IMR-90 (cell line): ENCODE results near the gene RNF123. TPM values are rescaled to one million over a fixed set of nuclear protein-coding genes. Genes with fewer than 3 reads are reported as not detected.

Experiments
- ATAC-seq: fragments of 200-7000 bp; cut with Tn5 transposase; 2 replicates; pipeline ENCODE4 v1.9.1; 2020; ENCODE audit warnings: low read depth, mild to moderate bottlenecking, moderate library complexity
- BruUV-seq: library from RNA; stranded (reverse); fragments of 400-500 nt; replicated peaks from 2 replicates; lab custom pipeline; 2021; lab: Mats Ljungman, UMichigan
- CTCF ChIA-PET: fragments of 300-600 bp; formaldehyde crosslinking; extraction: SDS; loops from one replicate; lab custom pipeline; 2021; ENCODE audit warnings: antibody characterized with exemption; lab: Yijun Ruan, JAX
- POLR2A ChIA-PET: fragments of 300-600 bp; sonication (Branson Sonifier 250); formaldehyde crosslinking; loops from one replicate; lab custom pipeline; 2022; ENCODE audit warnings: antibody characterized with exemption; ENCODE audit not compliant: unreplicated experiment; lab: Charles Lee
- DNase-seq: peaks from one replicate; pipeline ENCODE4 v3.0.0; 2013
- H2AFZ ChIP-seq: replicated peaks from 2 replicates; pipeline ENCODE3; 2013; ENCODE audit warnings: low read length, mild to moderate bottlenecking; ENCODE audit not compliant: poor library complexity
- H2AK5ac ChIP-seq: 2 replicates; pipeline ENCODE4 v1.6.1; 2013; ENCODE audit warnings: low read depth, low read length, inconsistent platforms
- H2AK9ac ChIP-seq: replicated peaks from 2 replicates; pipeline ENCODE3; 2013; ENCODE audit warnings: mild to moderate bottlenecking, low read depth, low read length, moderate library complexity; ENCODE audit not compliant: poor library complexity
- H2BK120ac ChIP-seq: 2 replicates; pipeline ENCODE4 v1.6.1; 2013; ENCODE audit warnings: low read depth, low read length, inconsistent platforms
- H2BK15ac ChIP-seq: 3 replicates; pipeline ENCODE4 v1.6.1; 2013; ENCODE audit warnings: low read depth, low read length, inconsistent platforms
- H2BK20ac ChIP-seq: 2 replicates; pipeline ENCODE4 v1.6.1; 2013; ENCODE audit warnings: low read depth, mild to moderate bottlenecking, inconsistent platforms, low read length, moderate library complexity
- H2BK5ac ChIP-seq: 2 replicates; pipeline ENCODE4 v1.6.1; 2013; ENCODE audit warnings: mild to moderate bottlenecking, low read depth, low read length, inconsistent platforms; ENCODE audit not compliant: poor library complexity, severe bottlenecking
- H3K14ac ChIP-seq: replicated peaks from 2 replicates; pipeline ENCODE4 v1.6.1; 2013; ENCODE audit warnings: low read depth, low read length, inconsistent platforms
- H3K18ac ChIP-seq: 2 replicates; pipeline ENCODE4 v1.6.1; 2013; ENCODE audit warnings: low read depth, low read length, control low read depth
- H3K23ac ChIP-seq: 2 replicates; pipeline ENCODE4 v1.6.1; 2013; ENCODE audit warnings: low read depth, low read length, inconsistent platforms
- H3K27ac ChIP-seq: 2 replicates; pipeline ENCODE4 v1.5.1; 2013; ENCODE audit warnings: mild to moderate bottlenecking, control low read depth, low read length; ENCODE audit not compliant: insufficient read depth
- H3K27me3 ChIP-seq: 2 replicates; pipeline ENCODE4 v1.6.1; 2013; ENCODE audit warnings: low read length; ENCODE audit not compliant: control insufficient read depth, insufficient read depth
- H3K36me3 ChIP-seq: 2 replicates; pipeline ENCODE4 v1.6.1; 2013; ENCODE audit warnings: low read length, mixed read lengths; ENCODE audit not compliant: control insufficient read depth, insufficient read depth
- H3K4ac ChIP-seq: 2 replicates; pipeline ENCODE4 v1.6.1; 2013; ENCODE audit warnings: low read depth, low read length, inconsistent platforms
- H3K4me1 ChIP-seq: 2 replicates; pipeline ENCODE4 v1.6.1; 2013; ENCODE audit warnings: low read length, mixed read lengths; ENCODE audit not compliant: control insufficient read depth, insufficient read depth
- H3K4me2 ChIP-seq: 2 replicates; pipeline ENCODE4 v1.6.1; 2013; ENCODE audit warnings: low read depth, mild to moderate bottlenecking, control low read depth, low read length, moderate library complexity
- H3K4me3 ChIP-seq: 2 replicates; pipeline ENCODE4 v1.5.1; 2013; ENCODE audit warnings: low read depth, mild to moderate bottlenecking, control low read depth, low read length, moderate library complexity; ENCODE audit not compliant: insufficient read depth
- H3K56ac ChIP-seq: 2 replicates; pipeline ENCODE4 v1.6.1; 2013; ENCODE audit warnings: low read length, inconsistent platforms; ENCODE audit not compliant: insufficient read depth; ENCODE audit errors: extremely low read depth
- H3K79me1 ChIP-seq, 2 experiments: 2 replicates each; pipeline ENCODE4 v1.6.1; 2013; ENCODE audit warnings: low read length in 2 of 2, inconsistent platforms in 1 of 2, low read depth in 1 of 2
- H3K9ac ChIP-seq: 2 replicates; pipeline ENCODE4 v1.6.1; 2013; ENCODE audit warnings: low read depth, low read length, control low read depth
- H3K9me1 ChIP-seq: 2 replicates; pipeline ENCODE4 v1.6.1; 2013; ENCODE audit warnings: low read length, inconsistent platforms; ENCODE audit not compliant: insufficient read depth
- H3K9me3 ChIP-seq: 2 replicates; pipeline ENCODE4 v1.6.1; 2013; ENCODE audit warnings: low read length; ENCODE audit not compliant: control insufficient read depth, insufficient read depth
- H4K20me1 ChIP-seq: 2 replicates; pipeline ENCODE4 v1.6.1; 2013; ENCODE audit warnings: low read length, inconsistent platforms; ENCODE audit not compliant: insufficient read depth
- H4K5ac ChIP-seq: 2 replicates; pipeline ENCODE4 v1.6.1; 2013; ENCODE audit warnings: mild to moderate bottlenecking, low read depth, low read length, control low read depth
- H4K8ac ChIP-seq, 2 experiments: 2 replicates each; pipeline ENCODE4 v1.6.1; 2013; ENCODE audit warnings: low read depth in 2 of 2, low read length in 2 of 2, control low read depth in 1 of 2, inconsistent platforms in 1 of 2
- H4K91ac ChIP-seq: 2 replicates; pipeline ENCODE4 v1.6.1; 2013; ENCODE audit warnings: low read depth, low read length, inconsistent platforms; ENCODE audit not compliant: insufficient read depth
- BHLHE40 ChIP-seq: fragments of 150-350 bp; IDR thresholded peaks from 2 replicates; pipeline ENCODE4 v1.6.1; 2016; ENCODE audit warnings: mild to moderate bottlenecking, low read depth, low read length
- CHD1 ChIP-seq: IDR thresholded peaks from 2 replicates; pipeline ENCODE4 v1.6.1; 2012; ENCODE audit warnings: low read depth, low read length, improper control_type of control experiment
- FOS ChIP-seq: fragments of 150-350 bp; IDR thresholded peaks from 2 replicates; pipeline ENCODE4 v1.6.1; 2016; ENCODE audit warnings: low read depth, low read length
- MAZ ChIP-seq: IDR thresholded peaks from 2 replicates; pipeline ENCODE4 v1.6.1; 2012; ENCODE audit warnings: low read depth, mild to moderate bottlenecking, low read length, improper control_type of control experiment, moderate library complexity, borderline replicate concordance
- NFE2L2 ChIP-seq: fragments of 150-350 bp; IDR thresholded peaks from 2 replicates; pipeline ENCODE4 v1.6.1; 2016; ENCODE audit warnings: low read depth, mild to moderate bottlenecking, low read length
- POLR2A ChIP-seq: IDR thresholded peaks from 2 replicates; pipeline ENCODE4 v1.6.1; 2012; ENCODE audit warnings: mild to moderate bottlenecking, low read depth, low read length
- RAD21 ChIP-seq: IDR thresholded peaks from 2 replicates; pipeline ENCODE4 v1.6.1; 2012; ENCODE audit warnings: low read length, improper control_type of control experiment
- RFX5 ChIP-seq: IDR thresholded peaks from 2 replicates; pipeline ENCODE4 v1.8.0; 2012; ENCODE audit warnings: low read depth, mild to moderate bottlenecking, low read length, moderate library complexity
- SMC3 ChIP-seq: fragments of 150-350 bp; IDR thresholded peaks from 2 replicates; pipeline ENCODE4 v1.6.1; 2016; ENCODE audit warnings: low read depth, mild to moderate bottlenecking, antibody characterized with exemption, low read length, moderate library complexity
- WGBS, 2 experiments: methylation state at CpG; one replicate each; pipeline versions ENCODE4 v1.1.5 to v1.1.7; 2013; ENCODE audit warnings: missing lambda C conversion rate in 2 of 2; ENCODE audit not compliant: insufficient read length in 1 of 2; ENCODE audit errors: extremely low coverage in 2 of 2; 5-methylcytosine and 5-hydroxymethylcytosine counted together
- dilution Hi-C: fragments of 300-500 bp; cut with HindIII; formaldehyde crosslinking; loops from one replicate; pipeline ENCODE4 v1.14.3; 2018; ENCODE audit warnings: low sequenced_read_pairs; ENCODE audit not compliant: unreplicated experiment
- in situ Hi-C: fragments of 300-500 bp; cut with MboI; formaldehyde crosslinking; loops from 3 replicates; pipeline ENCODE4 v1.14.3; 2019; ENCODE audit warnings: low sequenced_read_pairs, inconsistent platforms, mixed read lengths
- intact Hi-C: fragments of 100-400 bp; cut with micrococcal nuclease; formaldehyde crosslinking; loops from 2 replicates; pipeline ENCODE4 v1.10.0; 2022
- polyA plus RNA-seq, 3 experiments: library from polyadenylated mRNA; depleted of rRNA; stranded (reverse); fragments of >200 nt; gene quantifications; 2 replicates each; pipeline ENCODE4 v1.2.3, GENCODE V29; 2012; ENCODE audit warnings: low replicate concordance in 1 of 3
- total RNA-seq: library from RNA; depleted of rRNA; stranded (reverse); fragments of >200 nt; gene quantifications from 2 replicates; pipeline ENCODE4 v1.2.3, GENCODE V29; 2012
- TF ChIP-seq, protein P1 (sequence below): fragments of 150-350 bp; IDR thresholded peaks from 2 replicates; pipeline ENCODE4 v1.6.1; 2016; ENCODE audit warnings: low read depth, mild to moderate bottlenecking, low read length, moderate library complexity, borderline replicate concordance
- TF ChIP-seq, protein P2 (sequence below): conservative IDR thresholded peaks from 2 replicates; pipeline ENCODE4 v1.5.1; 2012; ENCODE audit warnings: mild to moderate bottlenecking, low read depth, low read length, improper control_type of control experiment

Gene RNF123
- total and polyA plus RNA-seq, 2 of the 4 experiments (the other 2 are of a cell fraction), result 13.4 to 37.7 TPM

DNA sequence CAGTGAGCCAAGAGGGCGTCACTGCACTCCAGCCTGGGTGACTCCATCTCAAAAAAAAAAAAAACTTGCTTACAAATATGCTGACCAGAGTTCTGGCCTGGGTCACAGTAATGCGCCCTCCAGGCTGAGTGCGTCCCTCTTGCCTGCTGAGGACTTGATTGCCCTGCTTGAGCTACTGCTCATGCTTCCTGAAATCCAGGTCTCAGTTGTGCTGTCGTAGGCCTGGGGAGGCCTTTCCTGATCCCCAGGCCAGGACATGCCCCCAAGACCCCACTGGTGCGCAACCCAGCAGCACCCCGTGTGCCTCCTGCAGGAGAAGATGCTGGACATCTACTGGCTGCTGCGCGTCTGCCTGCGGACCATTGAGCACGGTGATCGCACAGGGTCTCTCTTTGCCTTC, 22.8 kb downstream of the RNF123 start:
- no peak overlapping the region for H3K23ac ChIP-seq
- no TSS peak for BruUV-seq
- no peaks in the 10 kb centered on the region; the same call in 1 of the 2 replicates for H3K9me1 ChIP-seq
- no peak overlapping the region for H4K5ac ChIP-seq
- H2AK5ac ChIP-seq, result no peak overlapping the region
- no peak overlapping the region for H3K4me3 ChIP-seq
- H3K9ac ChIP-seq, result no peak overlapping the region
- POLR2A ChIA-PET, result no interaction called here
- H4K8ac ChIP-seq, result no peak overlapping the region
- H2AK9ac ChIP-seq, result no peak overlapping the region
- peaks cover 14% of the 10 kb centered on the region; the same call in 1 of the 2 replicates for H3K36me3 ChIP-seq
- no peak overlapping the region for H2AFZ ChIP-seq
- H4K20me1 ChIP-seq, result no peaks in the 10 kb centered on the region
- WGBS, 2 experiments, result 99% methylated on average over 11 of the region's 11 CpGs; no CpG with 5 or more reads in 1 of the 2 experiments
- no peak overlapping the region for H3K4me2 ChIP-seq
- no peak overlapping the region for H3K18ac ChIP-seq
- no peaks in the 10 kb centered on the region for H3K79me1 ChIP-seq
- H3K27me3 ChIP-seq, result no peaks in the 10 kb centered on the region
- CTCF ChIA-PET, result no interaction called here
- DNase-seq (no peak), ATAC-seq (no peak)
- intact Hi-C loops (no loop called here), in situ Hi-C loops (no loop called here), dilution Hi-C loops (no loop called here)
- no peak overlapping the region for H2BK5ac ChIP-seq
- H3K4ac ChIP-seq, result no peak overlapping the region
- no peak overlapping the region for H3K56ac ChIP-seq
- H3K4me1 ChIP-seq, result no peaks in the 10 kb centered on the region
- no peak overlapping the region for H2BK15ac ChIP-seq
- TF ChIP-seq RFX5 (no peak), NFE2L2 (no peak), BHLHE40 (no peak), MAZ (no peak), POLR2A (no peak), FOS (no peak), RAD21 (no peak), CHD1 (no peak), SMC3 (no peak)
- TF ChIP-seq, protein P1, sequence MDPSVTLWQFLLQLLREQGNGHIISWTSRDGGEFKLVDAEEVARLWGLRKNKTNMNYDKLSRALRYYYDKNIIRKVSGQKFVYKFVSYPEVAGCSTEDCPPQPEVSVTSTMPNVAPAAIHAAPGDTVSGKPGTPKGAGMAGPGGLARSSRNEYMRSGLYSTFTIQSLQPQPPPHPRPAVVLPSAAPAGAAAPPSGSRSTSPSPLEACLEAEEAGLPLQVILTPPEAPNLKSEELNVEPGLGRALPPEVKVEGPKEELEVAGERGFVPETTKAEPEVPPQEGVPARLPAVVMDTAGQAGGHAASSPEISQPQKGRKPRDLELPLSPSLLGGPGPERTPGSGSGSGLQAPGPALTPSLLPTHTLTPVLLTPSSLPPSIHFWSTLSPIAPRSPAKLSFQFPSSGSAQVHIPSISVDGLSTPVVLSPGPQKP, result no peak
- TF ChIP-seq, protein P2, sequence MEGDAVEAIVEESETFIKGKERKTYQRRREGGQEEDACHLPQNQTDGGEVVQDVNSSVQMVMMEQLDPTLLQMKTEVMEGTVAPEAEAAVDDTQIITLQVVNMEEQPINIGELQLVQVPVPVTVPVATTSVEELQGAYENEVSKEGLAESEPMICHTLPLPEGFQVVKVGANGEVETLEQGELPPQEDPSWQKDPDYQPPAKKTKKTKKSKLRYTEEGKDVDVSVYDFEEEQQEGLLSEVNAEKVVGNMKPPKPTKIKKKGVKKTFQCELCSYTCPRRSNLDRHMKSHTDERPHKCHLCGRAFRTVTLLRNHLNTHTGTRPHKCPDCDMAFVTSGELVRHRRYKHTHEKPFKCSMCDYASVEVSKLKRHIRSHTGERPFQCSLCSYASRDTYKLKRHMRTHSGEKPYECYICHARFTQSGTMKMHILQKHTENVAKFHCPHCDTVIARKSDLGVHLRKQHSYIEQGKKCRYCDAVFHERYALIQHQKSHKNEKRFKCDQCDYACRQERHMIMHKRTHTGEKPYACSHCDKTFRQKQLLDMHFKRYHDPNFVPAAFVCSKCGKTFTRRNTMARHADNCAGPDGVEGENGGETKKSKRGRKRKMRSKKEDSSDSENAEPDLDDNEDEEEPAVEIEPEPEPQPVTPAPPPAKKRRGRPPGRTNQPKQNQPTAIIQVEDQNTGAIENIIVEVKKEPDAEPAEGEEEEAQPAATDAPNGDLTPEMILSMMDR, result no peak
- H4K91ac ChIP-seq, result no peak overlapping the region
- H2BK120ac ChIP-seq, result no peak overlapping the region
- H3K14ac ChIP-seq, result no peak overlapping the region
- no peak overlapping the region for H2BK20ac ChIP-seq
- no peaks in the 10 kb centered on the region for H3K9me3 ChIP-seq
- H3K27ac ChIP-seq, result no peak overlapping the region
